H9 (cell line): ENCODE measurements around the gene CTIF. TPM values are rescaled to one million over a fixed set of nuclear protein-coding genes. Genes with fewer than 3 reads are reported as not detected.
A peak's percentile ranks its signal among the peaks of the same experiment; 100 is the strongest.

Experiments used
- DNase-seq: peaks from one replicate; pipeline ENCODE4 v3.0.0-alpha.2; 2017
- H2AFZ ChIP-seq: one replicate; pipeline ENCODE4 v1.6.1; 2013; ENCODE audit warnings: mild to moderate bottlenecking, low read length, control low read depth, moderate library complexity
- H2AK5ac ChIP-seq: 2 replicates; pipeline ENCODE4 v1.6.1; 2013; ENCODE audit warnings: low read length, control low read depth, mixed read lengths; ENCODE audit not compliant: insufficient read length
- H2BK120ac ChIP-seq: one replicate; pipeline ENCODE4 v1.6.1; 2013; ENCODE audit warnings: low read depth, mild to moderate bottlenecking, low read length, control low read depth, inconsistent platforms; ENCODE audit not compliant: poor library complexity, severe bottlenecking
- H2BK12ac ChIP-seq: 2 replicates; pipeline ENCODE4 v1.6.1; 2013; ENCODE audit warnings: low read length, control low read depth, mixed read lengths, low read depth; ENCODE audit not compliant: insufficient read length
- H2BK15ac ChIP-seq: 2 replicates; pipeline ENCODE4 v1.6.1; 2013; ENCODE audit warnings: low read depth, low read length, control low read depth
- H2BK20ac ChIP-seq: one replicate; pipeline ENCODE4 v1.6.1; 2013; ENCODE audit warnings: low read depth, mild to moderate bottlenecking, low read length, control low read depth, inconsistent platforms; ENCODE audit not compliant: poor library complexity, severe bottlenecking
- H2BK5ac ChIP-seq: 2 replicates; pipeline ENCODE4 v1.6.1; 2013; ENCODE audit warnings: low read length, control low read depth, mixed read lengths; ENCODE audit not compliant: insufficient read length
- H3K14ac ChIP-seq: 2 replicates; pipeline ENCODE4 v1.6.1; 2013; ENCODE audit warnings: low read length, control low read depth; ENCODE audit not compliant: insufficient read depth
- H3K18ac ChIP-seq: 2 replicates; pipeline ENCODE4 v1.6.1; 2013; ENCODE audit warnings: low read depth, mild to moderate bottlenecking, mixed read lengths, low read length, control low read depth; ENCODE audit not compliant: insufficient read length
- H3K23ac ChIP-seq: 2 replicates; pipeline ENCODE4 v1.6.1; 2013; ENCODE audit warnings: low read length, control low read depth, mixed read lengths, low read depth; ENCODE audit not compliant: insufficient read length
- H3K23me2 ChIP-seq: 2 replicates; pipeline ENCODE4 v1.6.1; 2013; ENCODE audit warnings: low read depth, mild to moderate bottlenecking, mixed read lengths, low read length, control low read depth; ENCODE audit not compliant: insufficient read length, poor library complexity, severe bottlenecking
- H3K27ac ChIP-seq: 2 replicates; pipeline ENCODE4 v1.5.1; 2013; ENCODE audit warnings: low read length, control low read depth, mixed read lengths, low read depth; ENCODE audit not compliant: insufficient read length
- H3K27me3 ChIP-seq: 2 replicates; pipeline ENCODE4 v1.6.1; 2013; ENCODE audit warnings: low read length, control low read depth, inconsistent platforms; ENCODE audit not compliant: insufficient read depth
- H3K4ac ChIP-seq: 2 replicates; pipeline ENCODE4 v1.6.1; 2013; ENCODE audit warnings: low read depth, mild to moderate bottlenecking, control low read depth, inconsistent platforms, low read length, moderate library complexity
- H3K4me1 ChIP-seq: 2 replicates; pipeline ENCODE4 v1.6.1; 2013; ENCODE audit warnings: low read length, control low read depth, inconsistent platforms; ENCODE audit not compliant: insufficient read depth
- H3K4me2 ChIP-seq: 2 replicates; pipeline ENCODE4 v1.6.1; 2013; ENCODE audit warnings: low read length, control low read depth, mixed read lengths; ENCODE audit not compliant: insufficient read length, insufficient read depth
- H3K56ac ChIP-seq: 2 replicates; pipeline ENCODE4 v1.6.1; 2013; ENCODE audit warnings: low read depth, mild to moderate bottlenecking, mixed read lengths, low read length, control low read depth; ENCODE audit not compliant: insufficient read length
- H3K79me1 ChIP-seq: 2 replicates; pipeline ENCODE4 v1.6.1; 2013; ENCODE audit warnings: low read depth, mild to moderate bottlenecking, moderate library complexity, low read length, control low read depth, inconsistent platforms; ENCODE audit not compliant: insufficient read depth, poor library complexity, severe bottlenecking
- H3K79me2 ChIP-seq: 2 replicates; pipeline ENCODE4 v1.6.1; 2013; ENCODE audit warnings: low read length, control low read depth, inconsistent platforms; ENCODE audit not compliant: insufficient read depth
- H3K9ac ChIP-seq: 2 replicates; pipeline ENCODE4 v1.6.1; 2013; ENCODE audit warnings: low read length, control low read depth, mixed read lengths; ENCODE audit not compliant: insufficient read length; ENCODE audit errors: extremely low read depth
- H3K9me3 ChIP-seq: one replicate; pipeline ENCODE4 v1.6.1; 2013; ENCODE audit warnings: low read depth, low read length, inconsistent platforms; ENCODE audit not compliant: control insufficient read depth
- H3T11ph ChIP-seq: one replicate; pipeline ENCODE4 v1.6.1; 2013; ENCODE audit warnings: mild to moderate bottlenecking, low read length, control low read depth, inconsistent platforms
- H4K20me1 ChIP-seq: one replicate; pipeline ENCODE4 v1.6.1; 2013; ENCODE audit not compliant: control insufficient read depth, insufficient read length, insufficient read depth
- H4K5ac ChIP-seq: 2 replicates; pipeline ENCODE4 v1.6.1; 2013; ENCODE audit warnings: low read depth, mild to moderate bottlenecking, mixed read lengths, low read length, control low read depth; ENCODE audit not compliant: insufficient read length
- H4K8ac ChIP-seq: replicated peaks from 2 replicates; pipeline ENCODE4 v1.6.1; 2013; ENCODE audit warnings: low read length, control low read depth, mixed read lengths, low read depth; ENCODE audit not compliant: insufficient read length
- H4K91ac ChIP-seq: 2 replicates; pipeline ENCODE4 v1.6.1; 2013; ENCODE audit warnings: low read depth, mild to moderate bottlenecking, moderate library complexity, mixed read lengths, low read length, control low read depth; ENCODE audit not compliant: insufficient read length
- H3K27ac Mint-ChIP-seq, 3 experiments: 2 replicates in 2 of 3; 3 replicates in 1 of 3; pipeline ENCODE4 v1.8.0; 2020 to 2021; ENCODE audit warnings: mixed read lengths in 3 of 3, mild to moderate bottlenecking in 1 of 3, moderate library complexity in 1 of 3
- H3K27me3 Mint-ChIP-seq: 2 replicates; pipeline ENCODE4 v1.8.0; 2021; ENCODE audit warnings: low read depth, mild to moderate bottlenecking, moderate library complexity, mixed read lengths
- H3K36me3 Mint-ChIP-seq, 3 experiments: 2 replicates in 2 of 3; 3 replicates in 1 of 3; pipeline ENCODE4 v1.8.0; 2020 to 2021; ENCODE audit warnings: low read depth in 3 of 3, mixed read lengths in 3 of 3; ENCODE audit not compliant: insufficient read depth in 1 of 3
- H3K4me1 Mint-ChIP-seq, 2 experiments: 2 replicates each; pipeline ENCODE4 v1.8.0; 2020; ENCODE audit warnings: mixed read lengths in 2 of 2
- H3K4me3 Mint-ChIP-seq, 2 experiments: 2 replicates in 1 of 2; 3 replicates in 1 of 2; pipeline ENCODE4 v1.8.0; 2020 to 2021; ENCODE audit warnings: mild to moderate bottlenecking in 2 of 2, mixed read lengths in 2 of 2, moderate library complexity in 1 of 2
- H3K9me3 Mint-ChIP-seq, 2 experiments: 2 replicates in 1 of 2; 3 replicates in 1 of 2; pipeline ENCODE4 v1.8.0; 2020; ENCODE audit warnings: mild to moderate bottlenecking in 2 of 2, mixed read lengths in 2 of 2, moderate library complexity in 1 of 2
- CTCF ChIP-seq: fragments of 200-600 bp; sonication (generic); conservative IDR thresholded peaks from 3 replicates; pipeline ENCODE4 v1.8.0; 2021; ENCODE audit warnings: antibody characterized with exemption, mild to moderate bottlenecking
- WGBS: extraction: QIAGEN DNeasy Blood & Tissue Kit; methylation state at CpG from one replicate; pipeline ENCODE4 v1.1.7; 2013; ENCODE audit warnings: missing lambda C conversion rate, low lambda C conversion rate, mixed read lengths; ENCODE audit not compliant: insufficient read length; ENCODE audit errors: extremely low coverage; 5-methylcytosine and 5-hydroxymethylcytosine counted together
- total RNA-seq: library from RNA; stranded (reverse); gene quantifications from 2 replicates; pipeline ENCODE4 v1.2.1, GENCODE V29; 2021

The CTIF gene
- total RNA-seq, 1 experiment from 2014 or later = 15.8 TPM

GRCh38 chr18:48574667-48575300, 36.0 kb downstream of the CTIF start:
- H3K79me1 ChIP-seq = no peaks in the 10 kb centered on the region
- WGBS = no CpG with 5 or more reads among the region's 11 CpGs
- H2BK15ac ChIP-seq = no peak overlapping the region
- H2BK120ac ChIP-seq = no peak overlapping the region
- no peak overlapping the region for H3K4ac ChIP-seq
- no peak overlapping the region for H3K4me2 ChIP-seq
- H2BK12ac ChIP-seq = no peak overlapping the region
- H3K4me3 Mint-ChIP-seq = no peak overlapping the region
- H3K4me1 Mint-ChIP-seq = peaks cover 27 to 28% of the 10 kb centered on the region in 2 experiments
- H4K20me1 ChIP-seq = no peaks in the 10 kb centered on the region
- no peak overlapping the region for H3K56ac ChIP-seq
- H3K27ac Mint-ChIP-seq = peak overlapping the region in 1 of 3 experiments; percentile 60; a peak in 1 of 7 replicates
- H3T11ph ChIP-seq = no peak overlapping the region
- H2AK5ac ChIP-seq = no peak overlapping the region
- no peak overlapping the region for H4K91ac ChIP-seq
- no peaks in the 10 kb centered on the region for H3K9me3 ChIP-seq
- DNase-seq = no peak
- no peaks in the 10 kb centered on the region; the same call in none of the 2 replicates for H3K27me3 Mint-ChIP-seq
- no peaks in the 10 kb centered on the region; the same call in 1 of the 2 replicates for H3K4me1 ChIP-seq
- H3K18ac ChIP-seq = no peak overlapping the region
- no peak overlapping the region for H3K23ac ChIP-seq
- H4K8ac ChIP-seq = no peak overlapping the region
- H3K27ac ChIP-seq = no peak overlapping the region
- H2BK5ac ChIP-seq = no peak overlapping the region
- H3K36me3 Mint-ChIP-seq = peaks cover 10 to 12% (median 10%) of the 10 kb centered on the region in 3 experiments
- H2AFZ ChIP-seq = no peak overlapping the region
- H3K23me2 ChIP-seq = no peaks in the 10 kb centered on the region
- H3K9ac ChIP-seq = no peak overlapping the region
- H3K9me3 Mint-ChIP-seq = peaks cover 0 to 5% of the 10 kb centered on the region in 2 experiments; a peak in 4 of 5 replicates
- H4K5ac ChIP-seq = no peak overlapping the region
- TF ChIP-seq CTCF = no peak
- H2BK20ac ChIP-seq = no peak overlapping the region
- H3K27me3 ChIP-seq = no peaks in the 10 kb centered on the region
- no peaks in the 10 kb centered on the region for H3K79me2 ChIP-seq
- H3K14ac ChIP-seq = no peak overlapping the region
